GM21447 (cell line): ENCODE results near the gene CNKSR3.
A peak's percentile ranks its signal among the peaks of the same experiment; 100 is the strongest.

Experiments
- ATAC-seq: cut with Tn5 transposase; IDR thresholded peaks from one replicate; pipeline ENCODE4 v1.9.1; 2021; ENCODE audit not compliant: unreplicated experiment

Gene CNKSR3

DNA sequence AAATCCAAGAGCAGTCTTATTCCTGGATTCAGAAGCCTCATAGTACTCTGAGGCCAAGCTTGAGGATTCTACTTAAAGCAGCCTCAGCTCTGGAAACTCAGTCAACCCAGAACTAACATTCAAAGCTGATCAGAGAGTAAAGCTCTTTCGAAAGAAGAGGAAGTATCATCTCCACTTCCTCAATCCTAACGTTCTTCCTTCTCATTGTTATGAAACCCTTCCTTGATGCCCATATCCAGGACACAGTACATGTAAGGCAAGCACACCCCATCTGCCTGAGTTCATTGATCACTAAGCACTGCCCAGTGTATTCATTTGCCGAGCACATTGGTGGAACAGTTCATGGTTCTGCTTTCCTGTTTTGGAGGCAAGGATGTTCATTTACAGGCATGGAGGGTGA lies 153.8 kb downstream of the CNKSR3 start, which contains the start of gene IPCEF1:
Gene IPCEF1, minus strand, starts transcription at position 114 of the 400 bp plus-strand sequence. CDS start 90,856 bp downstream, outside the sequence.
- ATAC-seq: peak; percentile 22

DNA sequence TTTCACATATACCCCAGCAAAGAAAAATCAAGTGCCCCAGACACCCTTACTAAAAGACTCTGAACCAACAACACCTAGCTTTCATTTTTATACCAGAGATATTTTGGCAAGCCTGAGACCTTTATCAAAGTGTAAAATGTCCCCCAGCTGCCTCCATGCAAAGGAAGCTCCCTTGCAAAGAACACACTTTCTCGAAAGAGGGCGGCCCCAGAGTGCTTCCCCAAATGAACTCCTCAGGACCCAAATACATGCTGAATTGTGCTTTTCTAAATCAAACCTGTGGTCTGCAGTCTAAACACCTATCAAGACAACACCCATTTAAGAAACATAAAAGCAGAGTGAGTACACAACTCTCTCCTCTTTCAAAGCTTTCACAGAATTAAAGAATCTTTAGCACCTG lies 154.4 kb downstream of the CNKSR3 start:
- no peak for ATAC-seq

DNA sequence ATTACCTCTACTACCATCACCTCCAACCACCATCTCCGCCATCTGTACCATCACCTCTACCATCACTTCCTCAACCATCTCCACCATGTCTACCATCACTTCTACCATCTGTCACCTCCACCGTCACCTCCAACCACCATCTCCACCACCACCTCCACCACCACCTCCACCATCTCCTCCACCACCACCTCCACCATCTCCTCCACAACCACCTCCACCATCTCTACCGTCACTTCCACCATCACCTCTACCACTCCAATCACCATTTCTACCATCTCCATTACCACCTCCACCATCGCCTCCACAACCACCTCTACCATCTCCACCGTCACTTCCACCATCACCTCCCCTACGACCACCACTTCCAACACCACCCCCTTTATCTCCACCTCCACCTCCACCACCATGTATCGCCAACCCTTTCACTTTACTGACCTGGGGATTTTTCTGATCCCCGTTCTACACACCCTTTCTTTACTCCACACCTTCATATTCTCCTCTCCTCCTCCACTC lies 156.2 kb downstream of the CNKSR3 start:
- ATAC-seq: no peak

DNA sequence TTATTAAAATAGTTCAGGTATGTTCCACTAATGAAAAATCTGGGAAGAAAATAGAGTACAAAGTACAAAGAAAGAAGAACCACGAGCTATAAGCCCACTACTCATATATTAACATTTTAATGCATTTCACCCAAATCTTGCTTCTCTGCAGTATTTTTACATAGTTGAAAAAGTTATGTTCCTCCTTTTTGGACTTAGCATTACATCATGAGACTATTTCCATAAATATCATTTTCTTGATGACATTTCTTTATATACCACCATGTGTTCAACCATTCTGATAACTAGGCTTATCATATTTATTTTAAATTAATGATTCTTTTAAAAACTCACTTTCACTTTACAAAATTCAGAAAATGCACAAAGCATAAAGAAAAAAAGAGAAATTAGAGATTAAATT lies 156.9 kb downstream of the CNKSR3 start:
- no peak for ATAC-seq

DNA sequence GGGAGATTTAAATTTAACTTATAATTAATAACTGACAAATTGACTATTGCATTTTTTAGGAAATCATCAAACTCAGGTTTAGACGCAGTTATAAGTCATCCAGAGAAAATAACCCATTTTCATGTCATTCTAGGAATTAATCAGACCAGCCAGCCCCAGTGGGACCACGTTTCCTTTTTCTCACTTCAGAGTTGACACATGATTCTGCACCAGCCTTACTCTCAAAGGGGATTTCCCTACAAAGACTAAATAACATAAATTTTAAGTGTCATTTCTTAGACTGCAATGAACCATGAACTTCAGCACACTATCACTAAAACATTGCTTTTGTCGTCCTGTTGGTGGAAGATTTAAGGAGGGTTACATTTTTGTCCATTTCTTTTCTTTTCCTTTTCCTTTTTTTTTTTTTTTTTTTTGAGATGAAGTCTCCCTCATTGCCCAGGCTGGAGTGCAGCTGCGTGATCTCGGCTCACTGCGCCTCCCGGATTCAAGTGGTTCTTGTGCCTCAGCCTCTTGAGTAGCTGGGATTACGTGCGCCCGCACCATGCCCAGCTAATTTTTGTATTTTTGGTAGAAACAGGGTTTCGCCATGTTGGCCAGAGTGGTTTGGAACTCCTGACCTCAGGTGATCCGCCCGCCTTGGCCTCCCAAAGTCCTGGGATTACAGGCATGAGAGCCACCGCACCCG lies 157.4 kb downstream of the CNKSR3 start:
- peak; percentile 65 for ATAC-seq

DNA sequence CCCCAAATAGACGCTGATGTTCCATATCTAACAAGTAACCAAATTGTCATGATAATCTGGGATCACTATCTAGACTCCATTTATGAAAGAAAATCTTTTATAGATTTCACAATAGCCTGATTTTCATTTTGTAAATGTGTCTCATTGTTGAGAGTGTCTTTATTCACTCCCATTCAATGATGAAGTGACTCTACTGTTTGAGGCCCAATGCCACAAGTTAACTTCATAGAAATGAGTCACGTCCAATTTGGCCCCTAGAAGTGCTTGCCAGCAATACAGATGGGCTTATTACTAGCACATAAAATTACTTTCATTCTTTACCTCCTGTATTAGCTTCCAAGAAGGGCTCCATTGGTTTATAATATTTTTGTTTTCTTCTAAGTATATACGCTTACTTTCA lies 160.2 kb downstream of the CNKSR3 start:
- no peak for ATAC-seq

DNA sequence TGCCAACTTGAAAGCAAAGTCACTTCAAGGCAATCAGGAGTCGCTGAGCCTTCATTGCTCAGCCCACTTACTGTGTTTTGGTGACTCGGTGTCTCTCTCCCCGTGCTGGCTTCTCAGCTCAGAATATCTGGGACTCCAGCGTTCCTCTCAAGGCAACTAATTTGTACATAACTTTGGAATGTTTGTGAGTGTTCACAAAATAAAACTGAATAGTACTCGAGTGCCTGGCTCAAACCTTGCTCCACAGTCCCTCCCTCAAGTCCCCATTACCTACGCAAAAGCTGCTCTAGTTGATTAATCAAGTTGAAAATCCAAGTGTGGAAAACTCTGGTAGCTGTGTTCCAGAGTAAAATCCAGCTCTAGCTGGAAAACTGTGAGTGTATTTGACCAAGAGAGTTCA lies 162.5 kb downstream of the CNKSR3 start:
- no peak for ATAC-seq

DNA sequence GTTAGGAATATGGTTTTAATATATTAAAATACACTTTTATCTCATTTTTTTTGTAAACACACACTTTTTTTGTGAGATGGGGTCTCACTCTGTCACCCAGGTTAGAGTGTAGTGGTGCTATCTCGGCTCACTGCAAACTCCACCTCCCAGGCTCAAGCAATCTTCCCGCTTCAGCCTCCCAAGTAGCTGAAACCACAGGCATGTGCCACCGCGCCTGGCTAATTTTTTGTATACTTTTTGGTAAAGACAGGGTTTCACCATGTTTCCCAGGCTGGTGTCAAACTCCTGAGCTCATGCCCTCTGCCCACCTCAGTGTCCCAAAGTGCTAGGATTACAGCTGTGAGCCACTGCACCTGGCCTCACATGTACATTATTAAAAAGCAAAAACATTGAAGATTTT lies 164.7 kb downstream of the CNKSR3 start:
- ATAC-seq: no peak

DNA sequence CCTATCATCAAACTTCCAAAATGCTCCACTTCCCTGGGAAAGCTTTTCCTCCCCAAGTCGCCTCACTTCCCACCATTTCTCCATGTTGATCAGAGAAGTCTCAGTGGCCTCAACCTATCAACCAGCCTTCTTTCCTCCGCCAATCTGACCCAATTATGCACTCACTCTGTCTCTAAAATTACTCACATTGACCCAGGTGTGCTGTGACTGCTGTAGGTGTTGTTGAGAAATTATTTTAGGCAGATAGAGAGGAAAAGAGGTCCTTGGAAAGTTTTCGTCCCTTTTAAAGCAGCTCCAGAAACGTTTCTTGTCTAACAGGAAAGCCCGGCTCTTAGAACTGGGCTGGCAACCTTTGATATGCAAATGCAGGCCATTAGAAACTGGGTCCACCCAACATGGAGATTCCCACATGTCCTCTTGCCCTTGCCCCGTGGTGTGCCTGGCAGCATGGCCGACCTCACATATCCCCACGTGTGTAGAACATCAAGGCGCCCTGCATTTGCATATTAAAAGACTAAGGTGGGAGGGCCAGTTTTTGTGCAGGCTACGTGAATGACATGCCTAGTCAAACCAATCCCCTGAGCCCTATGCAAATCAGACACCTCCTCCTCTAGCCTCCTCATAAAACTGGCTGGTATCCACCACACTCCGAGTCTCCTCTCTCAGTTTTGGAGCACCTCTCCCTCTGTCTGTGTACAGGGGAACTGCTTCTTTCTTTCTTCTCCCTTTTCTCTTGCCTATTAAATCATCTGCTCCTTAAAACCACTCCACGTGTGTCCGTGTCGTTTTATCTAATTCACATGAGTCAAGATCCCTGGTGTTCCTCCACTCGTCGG lies 166.8 kb downstream of the CNKSR3 start:
- no peak for ATAC-seq

DNA sequence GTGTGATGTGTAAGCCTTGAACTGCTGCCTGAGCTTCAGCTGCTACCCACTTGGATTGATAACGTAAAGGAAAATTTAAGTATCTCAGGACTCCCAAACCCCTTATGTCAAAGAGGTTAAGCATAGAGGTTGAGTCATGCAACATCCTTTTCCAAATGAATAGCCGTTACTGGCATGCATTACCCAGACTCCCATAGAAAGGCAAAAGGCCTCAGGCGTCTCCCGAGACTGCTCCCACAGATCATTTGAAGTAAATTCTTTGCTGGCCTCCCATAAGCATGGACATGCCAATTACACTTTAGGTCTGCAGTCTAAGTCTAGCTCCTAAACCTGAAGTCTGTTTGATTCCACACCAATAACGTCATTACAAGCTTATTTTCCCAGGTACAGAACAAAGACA lies 168.6 kb downstream of the CNKSR3 start:
- no peak for ATAC-seq

DNA sequence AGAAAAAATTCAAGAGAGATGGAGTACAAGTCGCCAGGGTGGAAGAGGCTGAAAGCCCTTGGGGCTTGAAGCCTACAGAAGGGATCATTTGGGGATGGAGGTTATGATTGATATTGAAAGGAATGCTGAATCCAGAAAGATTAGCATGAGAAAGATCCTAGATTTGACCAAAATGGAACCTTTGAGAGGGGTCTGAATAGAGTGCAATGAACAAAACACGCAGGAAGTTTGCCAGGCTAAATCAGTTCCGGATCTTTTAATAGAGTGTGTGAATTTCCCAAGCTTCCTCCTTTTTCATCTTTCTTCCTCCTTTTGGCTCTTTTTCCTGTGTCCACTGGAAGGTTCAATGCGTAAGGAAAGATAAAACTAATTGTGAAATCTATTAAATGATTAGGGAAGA lies 169.1 kb downstream of the CNKSR3 start:
- ATAC-seq: no peak
